Naive thymus-derived CD8-positive, alpha-beta T cell (primary cell): Measurements from ENCODE around the gene ABCA2. TPM values are rescaled to one million over a fixed set of nuclear protein-coding genes. Genes with fewer than 3 reads are reported as not detected.

Experiments used
- ATAC-seq, 2 donors: fragments of 150-1000 bp; cut with Tn5 transposase in 1 of 2; sonication (Bioruptor Pico), chemical (Tn5 transposase) in 1 of 2; 1 replicate in 1 of 2; 2 replicates in 1 of 2; pipeline ENCODE4 v1.10.0; 2021; ENCODE audit warnings: mild to moderate bottlenecking in 2 of 2, moderate library complexity in 2 of 2
- POLR2A ChIA-PET: fragments of 350-600 bp; sonication (Branson Sonifier 250); formaldehyde crosslinking; loops from one replicate; lab custom pipeline; 2021; ENCODE audit warnings: antibody characterized with exemption; lab: Charles Lee
- DNase-seq, 10 donors: peaks; one replicate each; pipeline versions ENCODE4 v3.0.0 to v3.0.0-alpha.2; 2020 to 2022
- H3K27ac Mint-ChIP-seq, 10 donors: one replicate each; pipeline ENCODE4 v1.8.0; 2020 to 2022; ENCODE audit warnings: mild to moderate bottlenecking in 10 of 10, mixed read lengths in 10 of 10, moderate library complexity in 4 of 10, inconsistent platforms in 1 of 10
- H3K27me3 Mint-ChIP-seq, 5 donors: one replicate each; pipeline ENCODE4 v1.8.0; 2021 to 2022; ENCODE audit warnings: mixed read lengths in 5 of 5
- H3K36me3 Mint-ChIP-seq, 3 donors: one replicate each; pipeline ENCODE4 v1.8.0; 2020 to 2022; ENCODE audit warnings: mixed read lengths in 3 of 3, mild to moderate bottlenecking in 2 of 3, inconsistent platforms in 1 of 3
- H3K4me1 Mint-ChIP-seq, 4 donors: one replicate each; pipeline ENCODE4 v1.8.0; 2021 to 2022; ENCODE audit warnings: mixed read lengths in 4 of 4
- H3K4me3 Mint-ChIP-seq, 10 donors: one replicate each; pipeline ENCODE4 v1.8.0; 2020 to 2022; ENCODE audit warnings: mild to moderate bottlenecking in 10 of 10, mixed read lengths in 10 of 10, moderate library complexity in 6 of 10, inconsistent platforms in 1 of 10
- H3K9me3 Mint-ChIP-seq, 9 donors: one replicate each; pipeline ENCODE4 v1.8.0; 2020 to 2022; ENCODE audit warnings: mixed read lengths in 9 of 9, mild to moderate bottlenecking in 3 of 9, inconsistent platforms in 1 of 9, moderate library complexity in 1 of 9
- polyA plus RNA-seq, 3 donors: library from polyadenylated mRNA; unstranded; fragments of 300-500 nt; fragmentation: Illumina TruSeq; gene quantifications; one replicate each; pipeline ENCODE4 v1.2.3, GENCODE V29; 2021
- total RNA-seq, 8 experiments: library from RNA in 2 of 8; stranded (reverse) in 2 of 8; gene quantifications; one replicate each; pipeline ENCODE4 v1.2.3 and lab custom pipeline; 2021 to 2026

The ABCA2 gene
- total and polyA plus RNA-seq, 5 experiments from 2014 or later: 3.9 to 41.5 (median 9.4) TPM

- no peak for DNase-seq
- peak overlapping the region in 2 of 10 donors; percentile 13 to 31 for H3K27ac Mint-ChIP-seq
- ATAC-seq: no peak
- no peaks in the 10 kb centered on the region for H3K9me3 Mint-ChIP-seq
- POLR2A ChIA-PET: no interaction called here
- H3K27me3 Mint-ChIP-seq: peaks cover 3 to 27% (median 13%) of the 10 kb centered on the region in 5 donors
- H3K36me3 Mint-ChIP-seq: no peaks in the 10 kb centered on the region
- H3K4me1 Mint-ChIP-seq: peaks cover 3 to 9% (median 8%) of the 10 kb centered on the region in 4 donors
- peak overlapping the region in 9 of 10 donors; percentile 1 to 73 (median 34) for H3K4me3 Mint-ChIP-seq
Observed at GRCh38 chr9:136983656-136984314, 44.3 kb downstream of the ABCA2 start.

GRCh38 chr9:136983167-136983566, 44.9 kb downstream of the ABCA2 start:
- no peak for ATAC-seq
- H3K9me3 Mint-ChIP-seq: no peaks in the 10 kb centered on the region
- peaks cover 3 to 27% (median 13%) of the 10 kb centered on the region in 5 donors for H3K27me3 Mint-ChIP-seq
- POLR2A ChIA-PET: interaction anchor here (1.2 kb wide), 1 partner anchor 8 kb away, joined by 4 read pairs; no protein-coding TSS in a partner anchor
- H3K4me3 Mint-ChIP-seq: peak overlapping the region in 1 of 10 donors; percentile 34
- no peaks in the 10 kb centered on the region for H3K36me3 Mint-ChIP-seq
- no peak overlapping the region for H3K27ac Mint-ChIP-seq
- H3K4me1 Mint-ChIP-seq: peaks cover 3 to 9% (median 8%) of the 10 kb centered on the region in 4 donors
- no peak for DNase-seq

DNA sequence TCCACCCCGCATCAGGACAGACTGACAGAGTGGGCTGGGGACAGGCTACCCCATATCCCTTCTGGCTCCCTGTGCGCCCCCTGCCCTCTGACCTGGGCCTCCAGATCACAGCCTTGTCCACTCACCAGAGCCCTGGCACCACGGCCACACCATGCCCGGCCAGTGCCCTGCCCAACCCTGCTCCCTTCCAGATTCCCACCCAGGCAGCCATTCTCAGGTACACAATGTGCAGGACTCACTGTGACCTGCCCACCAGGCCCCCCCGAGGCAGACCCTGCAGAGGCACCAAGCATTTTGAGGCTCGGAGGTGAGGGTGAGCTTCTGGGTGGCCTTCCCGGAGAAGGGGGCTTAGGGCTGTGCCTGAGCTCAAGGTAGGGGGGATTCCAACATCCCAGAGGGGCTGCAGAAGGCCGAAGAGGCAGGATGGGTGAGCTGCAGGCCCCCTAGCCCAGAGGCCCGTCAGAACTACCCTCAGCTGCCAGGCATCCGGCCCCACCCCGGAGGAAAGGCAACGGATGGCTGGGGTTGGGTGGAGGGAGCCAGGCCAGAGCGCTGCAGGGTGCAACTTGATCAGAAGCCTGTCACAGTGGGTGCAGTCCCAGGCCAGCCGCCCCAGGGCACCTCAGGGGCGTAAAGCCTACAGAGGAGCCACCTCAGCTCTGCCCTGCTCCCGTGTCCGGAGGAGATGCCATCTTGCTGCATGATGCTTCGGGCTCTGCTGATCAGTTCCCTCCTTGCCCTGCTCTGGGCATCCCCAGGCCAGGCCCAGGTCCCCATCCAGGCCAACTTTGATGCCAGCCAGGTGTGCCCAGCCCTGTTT, 45.6 kb downstream of the ABCA2 start, which contains the start of gene LCNL1:
LCNL1 (plus strand) TSS at position 762 of the 820 bp plus-strand sequence. CDS start 594 bp downstream, outside the sequence.
- Mint-ChIP-seq H3K9me3 (no peaks in the 10 kb centered on the region), H3K4me3 (peak within 1 kb of the TSS in 8 of 10 donors; percentile 1 to 73 (median 35)), H3K27ac (peak within 1 kb of the TSS in 2 of 10 donors; percentile 13 to 31), H3K27me3 (peaks cover 3 to 27% (median 10%) of the 10 kb centered on the region in 5 donors), H3K36me3 (no peaks in the 10 kb centered on the region), H3K4me1 (peaks cover 3 to 9% (median 8%) of the 10 kb centered on the region in 4 donors)
- no peak for DNase-seq
- POLR2A ChIA-PET: interaction anchor here (0.5 to 1.2 kb wide), 3 partner anchors 9 to 85 kb away, joined by 3 to 4 read pairs (median 3); no protein-coding TSS in a partner anchor
- no peak for ATAC-seq

- no peak for ATAC-seq
- Mint-ChIP-seq H3K9me3 (no peaks in the 10 kb centered on the region), H3K4me1 (peaks cover 5 to 11% (median 7%) of the 10 kb centered on the region in 4 donors), H3K36me3 (no peaks in the 10 kb centered on the region), H3K27ac (no peak overlapping the region), H3K4me3 (peak overlapping the region in 1 of 10 donors; percentile 34), H3K27me3 (peaks cover 3 to 27% (median 9%) of the 10 kb centered on the region in 5 donors)
- POLR2A ChIA-PET: interaction anchor here (0.7 to 1.2 kb wide), 2 partner anchors 10 to 31 kb away, joined by 3 to 4 read pairs; no protein-coding TSS in a partner anchor
- DNase-seq: no peak
Observed at GRCh38 chr9:136981588-136982231, 46.3 kb downstream of the ABCA2 start.

DNA sequence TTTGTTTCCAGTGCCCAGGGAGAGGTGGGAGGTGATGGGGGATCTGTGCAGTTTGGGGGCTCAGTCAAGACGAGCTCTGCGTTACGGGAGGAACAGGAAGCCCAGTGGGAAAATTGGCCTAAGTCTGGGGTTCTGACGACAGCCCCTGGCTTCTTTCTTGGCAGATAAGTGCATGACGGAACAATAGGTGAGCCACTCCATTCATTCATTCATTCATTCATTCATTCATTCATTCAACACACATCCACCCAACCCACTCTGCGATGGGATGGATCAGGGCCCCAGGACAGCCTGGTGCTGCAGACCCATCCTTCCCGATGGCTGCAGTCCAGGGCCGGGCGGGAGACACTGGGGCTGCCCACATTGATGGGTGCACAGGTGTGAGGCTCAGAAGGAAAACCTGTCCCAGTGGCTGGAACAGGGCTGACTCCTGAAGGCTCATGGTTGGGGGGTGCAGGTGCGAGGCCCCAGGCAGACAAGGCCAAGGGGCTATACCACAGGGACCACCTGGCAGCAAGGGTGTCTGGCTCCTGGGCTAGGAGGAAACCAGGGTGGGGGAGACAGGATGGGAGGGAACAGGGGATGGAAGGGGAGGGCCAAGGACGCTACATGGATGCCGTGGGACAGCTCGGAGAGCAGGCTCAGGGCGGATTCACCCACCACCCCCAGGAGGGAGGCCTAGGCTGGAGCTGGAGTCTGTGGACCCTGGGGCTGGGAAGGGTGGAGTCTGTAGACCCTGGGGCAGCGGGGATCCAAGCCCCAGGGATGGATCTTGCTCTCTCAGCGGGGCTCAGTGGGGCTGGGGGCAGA, 47.2 kb downstream of the ABCA2 start:
- H3K4me3 Mint-ChIP-seq: no peak overlapping the region
- DNase-seq (no peak), ATAC-seq (no peak)
- no peaks in the 10 kb centered on the region for H3K36me3 Mint-ChIP-seq
- POLR2A ChIA-PET: no interaction called here
- H3K9me3 Mint-ChIP-seq: no peaks in the 10 kb centered on the region
- peaks cover 7 to 18% (median 13%) of the 10 kb centered on the region in 4 donors for H3K4me1 Mint-ChIP-seq
- peaks cover 3 to 22% (median 7%) of the 10 kb centered on the region in 5 donors for H3K27me3 Mint-ChIP-seq
- H3K27ac Mint-ChIP-seq: no peak overlapping the region

DNA sequence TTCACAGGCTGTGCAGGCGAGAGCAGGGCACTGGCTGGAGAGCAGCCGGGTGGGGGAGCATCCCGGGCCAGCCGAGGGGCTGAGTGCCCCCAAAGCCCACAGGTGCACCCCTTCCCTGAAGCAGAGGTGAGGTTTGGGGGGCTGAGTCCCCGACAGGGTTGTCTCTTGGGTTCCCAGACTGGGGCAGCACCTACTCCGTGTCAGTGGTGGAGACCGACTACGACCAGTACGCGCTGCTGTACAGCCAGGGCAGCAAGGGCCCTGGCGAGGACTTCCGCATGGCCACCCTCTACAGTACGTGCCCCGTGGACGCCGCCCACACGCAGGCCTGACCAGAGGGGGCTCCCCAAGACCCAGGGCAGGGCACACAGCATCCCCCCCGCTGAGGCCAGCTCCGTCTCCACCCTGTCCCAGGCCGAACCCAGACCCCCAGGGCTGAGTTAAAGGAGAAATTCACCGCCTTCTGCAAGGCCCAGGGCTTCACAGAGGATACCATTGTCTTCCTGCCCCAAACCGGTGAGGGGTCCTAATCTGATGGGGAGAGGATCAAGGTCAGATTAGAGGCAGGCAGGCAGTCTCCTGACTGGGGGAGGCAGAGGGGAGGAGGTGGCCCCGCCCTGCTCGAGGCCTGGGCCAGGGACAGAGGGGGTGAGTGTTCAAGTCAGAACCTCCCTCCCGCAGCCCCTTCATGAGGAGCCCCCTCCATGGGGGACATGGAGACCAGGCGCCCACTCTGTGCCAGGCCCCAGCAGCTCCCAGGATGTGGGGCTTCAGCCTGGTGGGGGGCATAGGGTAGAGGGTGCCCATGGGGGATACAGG, 48.1 kb downstream of the ABCA2 start:
- ATAC-seq (no peak), DNase-seq (peak in 1 of 10 donors; percentile 9)
- Mint-ChIP-seq H3K27ac (no peak overlapping the region), H3K27me3 (peaks cover 3 to 22% (median 7%) of the 10 kb centered on the region in 5 donors), H3K36me3 (no peaks in the 10 kb centered on the region), H3K4me3 (peak overlapping the region in 1 of 10 donors; percentile 14), H3K9me3 (no peaks in the 10 kb centered on the region), H3K4me1 (peaks cover 11 to 26% (median 22%) of the 10 kb centered on the region in 4 donors)
- POLR2A ChIA-PET: interaction anchor here (1.1 kb wide), 1 partner anchor 32 kb away, joined by 3 read pairs; no protein-coding TSS in a partner anchor

DNA sequence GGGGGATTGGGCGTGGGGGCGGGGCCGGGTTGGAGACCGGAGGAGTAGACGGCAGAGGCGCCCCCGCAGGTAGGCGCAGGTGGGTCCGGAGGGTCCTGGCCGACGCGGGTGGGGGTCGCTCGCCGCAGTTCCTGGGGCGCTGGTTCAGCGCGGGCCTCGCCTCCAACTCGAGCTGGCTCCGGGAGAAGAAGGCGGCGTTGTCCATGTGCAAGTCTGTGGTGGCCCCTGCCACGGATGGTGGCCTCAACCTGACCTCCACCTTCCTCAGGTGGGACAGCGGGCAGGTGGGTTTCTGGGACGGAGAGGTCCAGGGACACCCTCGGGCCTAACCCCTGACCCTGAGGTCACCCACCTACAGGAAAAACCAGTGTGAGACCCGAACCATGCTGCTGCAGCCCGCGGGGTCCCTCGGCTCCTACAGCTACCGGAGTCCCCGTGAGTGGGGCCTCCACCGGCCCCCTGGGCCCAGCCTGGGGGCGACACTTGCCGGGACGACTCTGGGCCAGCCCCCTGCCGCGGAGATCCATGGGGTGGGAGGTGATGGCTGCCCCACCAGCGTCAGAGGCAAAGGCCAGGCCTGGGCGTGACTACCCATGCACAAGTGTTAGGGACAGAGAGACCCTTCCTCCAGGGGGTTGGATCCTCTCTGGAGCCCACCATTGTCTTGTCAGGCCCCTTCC, 49.0 kb downstream of the ABCA2 start:
- Mint-ChIP-seq H3K27me3 (peaks cover 3 to 16% (median 4%) of the 10 kb centered on the region in 5 donors), H3K36me3 (no peaks in the 10 kb centered on the region), H3K27ac (no peak overlapping the region), H3K9me3 (no peaks in the 10 kb centered on the region), H3K4me3 (peak overlapping the region in 1 of 10 donors; percentile 18), H3K4me1 (peaks cover 10 to 31% (median 25%) of the 10 kb centered on the region in 4 donors)
- POLR2A ChIA-PET: interaction anchor here (0.6 to 5.6 kb wide), 6 partner anchors 10 to 172 kb away, joined by 3 to 45 read pairs (median 4); partner anchors contain the start of gene PAXX
- peak in 1 of 2 donors; percentile 9 for ATAC-seq
- DNase-seq: peak in 1 of 10 donors; percentile 9

GRCh38 chr9:136978073-136978864, 49.8 kb downstream of the ABCA2 start:
- POLR2A ChIA-PET: interaction anchor here (0.6 to 5.6 kb wide), 8 partner anchors 10 to 171 kb away, joined by 3 to 45 read pairs (median 4); partner anchors contain the start of gene PAXX
- no peak overlapping the region for H3K27ac Mint-ChIP-seq
- peak overlapping the region in 3 of 10 donors; percentile 45 to 75 (median 68) for H3K4me3 Mint-ChIP-seq
- peaks cover 7 to 29% (median 23%) of the 10 kb centered on the region in 4 donors for H3K4me1 Mint-ChIP-seq
- no peaks in the 10 kb centered on the region for H3K36me3 Mint-ChIP-seq
- H3K9me3 Mint-ChIP-seq: no peaks in the 10 kb centered on the region
- DNase-seq (peak; percentile 62 to 86 (median 70)), ATAC-seq (peak; percentile 63 to 68)
- peaks cover 0 to 9% (median 0%) of the 10 kb centered on the region in 5 donors for H3K27me3 Mint-ChIP-seq

GRCh38 chr9:136977649-136978072, 50.4 kb downstream of the ABCA2 start:
- H3K27me3 Mint-ChIP-seq: peaks cover 0 to 3% (median 0%) of the 10 kb centered on the region in 5 donors
- H3K36me3 Mint-ChIP-seq: no peaks in the 10 kb centered on the region
- peak overlapping the region in 6 of 10 donors; percentile 7 to 56 (median 34) for H3K4me3 Mint-ChIP-seq
- ATAC-seq (no peak), DNase-seq (no peak)
- H3K27ac Mint-ChIP-seq: peak overlapping the region in 1 of 10 donors; percentile 49
- POLR2A ChIA-PET: interaction anchor here (0.8 to 5.6 kb wide), 5 partner anchors 15 to 170 kb away, joined by 3 to 45 read pairs (median 4); partner anchors contain the start of gene PAXX
- H3K9me3 Mint-ChIP-seq: no peaks in the 10 kb centered on the region
- peaks cover 7 to 29% (median 23%) of the 10 kb centered on the region in 4 donors for H3K4me1 Mint-ChIP-seq
